ENCODE data around the gene SULT4A1. TPM values are rescaled to one million over a fixed set of nuclear protein-coding genes. Genes with fewer than 3 reads are reported as not detected.

The SULT4A1 gene
- total and polyA plus RNA-seq, 2 of the 8 experiments (the other 6 are each of a cell fraction or from before 2014, with no cell fraction given): 9.1 to 11.8 TPM

DNA sequence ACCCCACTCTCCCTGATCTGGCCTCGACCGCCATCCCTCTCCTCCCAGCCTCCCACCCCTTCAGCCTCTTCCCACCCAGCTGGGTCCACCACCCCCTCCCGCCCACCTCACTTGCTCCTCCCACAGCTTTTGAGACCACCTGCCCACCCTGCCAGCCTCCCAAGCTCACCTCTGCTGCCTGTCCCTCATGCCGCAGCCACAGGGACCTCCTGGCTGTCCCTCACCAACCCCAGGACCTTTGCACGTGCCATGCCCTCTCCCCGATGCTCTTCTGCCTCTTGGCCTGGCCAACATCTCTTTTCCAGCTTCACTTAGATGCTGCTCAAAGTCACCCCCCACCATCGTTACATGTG lies 23.0 kb upstream of the SULT4A1 start:
- Histone ChIP-seq H3K4me3 (ENCODE audit: extremely low read depth in 1 of 4, insufficient read depth in 2 of 4, low read depth in 3 of 4, low read length in 4 of 4) (no peak overlapping the region), H4K20me1 (replicated peaks in 1 of 2; ENCODE audit: control insufficient read depth in 1 of 2, insufficient read depth in 2 of 2, low read length in 2 of 2) (peaks cover 0 to 11% of the 10 kb centered on the region in 2 experiments), H3K18ac (ENCODE audit: extremely low read depth, low read length) (no peak overlapping the region), H3K27me3 (replicated peaks in 1 of 4; ENCODE audit: control insufficient read depth in 3 of 4, extremely low read depth in 1 of 4, insufficient read depth in 3 of 4, low read length in 3 of 4) (peaks cover 0 to under 1% (median 0%) of the 10 kb centered on the region in 4 experiments; a peak in 3 of 7 replicates), H3K56ac (replicated peaks; ENCODE audit: insufficient read length, low read depth, low read length) (no peak overlapping the region), H3K9me3 (ENCODE audit: insufficient read depth in 2 of 2, low read depth in 1 of 2, low read length in 1 of 2) (no peaks in the 10 kb centered on the region), H2AFZ (ENCODE audit: low read length) (no peak overlapping the region), H4K5ac (ENCODE audit: insufficient read length, low read depth, low read length) (no peak overlapping the region), H3K79me1 (ENCODE audit: low read depth, low read length) (no peaks in the 10 kb centered on the region), H4K91ac (replicated peaks; ENCODE audit: insufficient read length, low read length) (no peak overlapping the region), H3K4me1 (replicated peaks in 1 of 4; ENCODE audit: control insufficient read depth in 3 of 4, insufficient read depth in 4 of 4, low read length in 3 of 4) (peaks cover 0 to 3% (median 1%) of the 10 kb centered on the region in 4 experiments; a peak in 1 of 7 replicates), H3K9ac (replicated peaks in 1 of 4; ENCODE audit: extremely low read depth in 1 of 4, low read depth in 3 of 4, low read length in 3 of 4) (no peak overlapping the region), H2BK12ac (ENCODE audit: low read depth, low read length) (no peak overlapping the region), H3K27ac (ENCODE audit: low read depth, low read length) (no peak overlapping the region), H3K23ac (ENCODE audit: insufficient read length) (no peak overlapping the region), H3K4ac (replicated peaks; ENCODE audit: insufficient read length, low read depth, low read length) (no peak overlapping the region), H3K4me2 (ENCODE audit: insufficient read depth in 1 of 2, low read depth in 2 of 2, low read length in 2 of 2) (no peak overlapping the region), H3K23me2 (ENCODE audit: low read depth, low read length) (no peaks in the 10 kb centered on the region), H2BK15ac (ENCODE audit: low read length) (no peak overlapping the region), H4K8ac (ENCODE audit: extremely low read depth, insufficient read depth, low read length) (no peak overlapping the region), H2AK5ac (ENCODE audit: low read depth, low read length) (no peak overlapping the region), H2BK20ac (ENCODE audit: low read length) (no peak overlapping the region), H3K79me2 (ENCODE audit: control insufficient read depth in 1 of 2, insufficient read depth in 2 of 2, low read length in 2 of 2) (no peaks in the 10 kb centered on the region), H2BK120ac (replicated peaks; ENCODE audit: low read depth, low read length) (no peak overlapping the region), H2BK5ac (ENCODE audit: low read depth, low read length) (no peak overlapping the region), H3K36me3 (ENCODE audit: control insufficient read depth in 2 of 4, insufficient read depth in 4 of 4, low read length in 3 of 4) (0 out of 8 replicates have a peak, but pooled peaks cover 0 to 2% (median 0%) of the 10 kb centered on the region in 4 experiments), H3K14ac (ENCODE audit: insufficient read length) (no peak overlapping the region)
- TF ChIP-seq USF2 (IDR thresholded peaks at IDR 0.05; ENCODE audit: low read length) (no peak), RXRA (IDR thresholded peaks at IDR 0.05; ENCODE audit: insufficient read depth, low read depth, low read length) (no peak), PHF8 (conservative IDR thresholded peaks at IDR 0.05; ENCODE audit: low read depth, low read length) (no peak), CTBP2 (IDR thresholded peaks at IDR 0.05; ENCODE audit: borderline replicate concordance, insufficient read depth, insufficient read length, low read length) (no peak), POLR2A (IDR thresholded peaks at IDR 0.05; ENCODE audit: control extremely low read depth in 1 of 2, low read depth in 2 of 2, low read length in 2 of 2) (no peak), FOSL1 (IDR thresholded peaks at IDR 0.05; ENCODE audit: insufficient read depth, low read depth, low read length) (no peak), MAX (IDR thresholded peaks at IDR 0.05) (no peak)
- WGBS, 2 experiments (ENCODE audit: extremely low coverage in 1 of 2, insufficient coverage in 1 of 2, insufficient read length in 1 of 2, insufficient replicate concordance in 2 of 2, low coverage in 1 of 2, low lambda C conversion rate in 2 of 2, missing lambda C conversion rate in 1 of 2): 88% methylated on average over 4 of the region's 7 CpGs; no CpG with 5 or more reads in 1 of the 2 experiments
- FAIRE-seq (no peak), DNase-seq (ENCODE audit: low read depth in 1 of 2, low spot score in 2 of 2) (no peak)
- ChIA-PET POLR2A (ENCODE audit: partially characterized antibody) (interaction anchor here (1.4 kb wide), 1 partner anchor 10 kb away, joined by 3 read pairs; no protein-coding TSS in a partner anchor), CTCF (ENCODE audit: partially characterized antibody) (interaction anchor here (0.6 to 7.5 kb wide), 34 partner anchors 9 to 1241 kb away, joined by 3 to 226 read pairs (median 4); partner anchors contain the start of genes PNPLA3 and PNPLA5)
